ENCODE results near the gene ELOVL6.

DNA sequence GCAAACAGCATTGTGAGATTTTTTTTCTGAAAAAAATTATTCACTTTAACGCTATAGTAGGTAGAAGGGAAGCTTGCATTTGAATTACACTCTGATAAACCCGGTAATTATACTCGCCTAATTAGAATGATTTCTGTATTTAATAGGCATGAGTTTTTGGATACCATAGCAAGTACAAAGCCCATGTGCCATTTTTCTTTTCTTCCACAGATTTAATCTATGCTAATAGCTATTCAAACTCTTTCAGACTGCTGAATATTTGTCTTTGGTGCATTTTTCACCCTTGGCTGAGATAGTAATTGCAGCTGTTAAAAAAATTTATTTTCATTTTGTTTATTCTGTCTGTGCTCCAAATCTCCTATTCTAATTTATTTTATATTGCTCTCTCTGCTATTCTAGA is 172.7 kb downstream of the ELOVL6 start:
- TF ChIP-seq POLR2A (IDR thresholded peaks at IDR 0.05), result no peak
- TF ChIP-seq, protein P1, sequence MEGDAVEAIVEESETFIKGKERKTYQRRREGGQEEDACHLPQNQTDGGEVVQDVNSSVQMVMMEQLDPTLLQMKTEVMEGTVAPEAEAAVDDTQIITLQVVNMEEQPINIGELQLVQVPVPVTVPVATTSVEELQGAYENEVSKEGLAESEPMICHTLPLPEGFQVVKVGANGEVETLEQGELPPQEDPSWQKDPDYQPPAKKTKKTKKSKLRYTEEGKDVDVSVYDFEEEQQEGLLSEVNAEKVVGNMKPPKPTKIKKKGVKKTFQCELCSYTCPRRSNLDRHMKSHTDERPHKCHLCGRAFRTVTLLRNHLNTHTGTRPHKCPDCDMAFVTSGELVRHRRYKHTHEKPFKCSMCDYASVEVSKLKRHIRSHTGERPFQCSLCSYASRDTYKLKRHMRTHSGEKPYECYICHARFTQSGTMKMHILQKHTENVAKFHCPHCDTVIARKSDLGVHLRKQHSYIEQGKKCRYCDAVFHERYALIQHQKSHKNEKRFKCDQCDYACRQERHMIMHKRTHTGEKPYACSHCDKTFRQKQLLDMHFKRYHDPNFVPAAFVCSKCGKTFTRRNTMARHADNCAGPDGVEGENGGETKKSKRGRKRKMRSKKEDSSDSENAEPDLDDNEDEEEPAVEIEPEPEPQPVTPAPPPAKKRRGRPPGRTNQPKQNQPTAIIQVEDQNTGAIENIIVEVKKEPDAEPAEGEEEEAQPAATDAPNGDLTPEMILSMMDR (IDR thresholded peaks at IDR 0.05), result no peak
